ENCODE results near the gene CDKAL1. TPM values are rescaled to one million over a fixed set of nuclear protein-coding genes. Genes with fewer than 3 reads are reported as not detected.

Gene CDKAL1
- total and polyA plus RNA-seq, 2 of the 8 experiments (the other 6 are each of a cell fraction or from before 2014, with no cell fraction given): 8.4 to 24.6 TPM

DNA sequence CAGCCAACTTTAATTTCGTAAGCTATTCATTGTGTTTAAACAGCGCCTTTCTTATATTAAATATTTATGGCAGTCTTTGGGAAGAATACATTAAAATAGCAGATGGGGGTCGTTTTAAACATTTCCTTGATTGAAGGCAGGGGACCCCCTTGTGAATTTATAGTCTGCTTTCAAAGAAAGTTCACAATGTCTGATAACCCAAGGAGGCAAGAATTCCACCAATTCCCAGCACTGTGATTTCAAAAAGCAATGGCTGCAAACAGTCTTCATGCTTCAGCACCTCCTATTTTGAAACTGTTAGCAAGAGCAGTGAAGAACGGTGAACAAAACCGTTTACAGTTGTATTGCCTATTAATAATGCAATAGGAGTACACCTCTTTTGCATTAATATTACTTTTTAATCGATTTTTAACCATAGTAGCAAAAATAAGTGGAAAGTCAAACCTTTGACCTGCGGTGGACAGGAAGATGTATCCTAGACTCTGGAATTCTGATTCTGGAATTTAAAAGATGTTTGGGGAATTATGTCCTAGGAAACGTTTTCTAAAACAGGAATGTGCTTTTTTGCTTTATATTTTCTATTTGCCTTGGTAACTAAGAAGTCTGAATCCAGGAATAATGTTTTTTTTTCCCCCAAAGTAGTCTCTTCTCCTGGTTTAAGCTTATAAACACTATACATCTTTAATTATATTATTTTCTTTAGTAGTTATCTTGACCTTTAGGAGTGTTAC lies 393.0 kb downstream of the CDKAL1 start:
- Histone ChIP-seq H2AFZ (ENCODE audit: low read length) (no peak overlapping the region), H4K5ac (ENCODE audit: insufficient read length, low read depth, low read length) (no peak overlapping the region), H3K56ac (replicated peaks; ENCODE audit: insufficient read length, low read depth, low read length) (no peak overlapping the region), H3K18ac (ENCODE audit: extremely low read depth, low read length) (no peak overlapping the region), H3K4me3 (ENCODE audit: extremely low read depth in 1 of 4, insufficient read depth in 2 of 4, low read depth in 3 of 4, low read length in 4 of 4) (no peak overlapping the region), H3K4me1 (replicated peaks in 1 of 4; ENCODE audit: control insufficient read depth in 3 of 4, insufficient read depth in 4 of 4, low read length in 3 of 4) (no peaks in the 10 kb centered on the region), H3K27ac (ENCODE audit: low read depth, low read length) (no peak overlapping the region), H3K4me2 (ENCODE audit: insufficient read depth in 1 of 2, low read depth in 2 of 2, low read length in 2 of 2) (no peak overlapping the region), H3K4ac (replicated peaks; ENCODE audit: insufficient read length, low read depth, low read length) (no peak overlapping the region), H2BK12ac (ENCODE audit: low read depth, low read length) (no peak overlapping the region), H4K91ac (replicated peaks; ENCODE audit: insufficient read length, low read length) (no peak overlapping the region), H3K23me2 (ENCODE audit: low read depth, low read length) (no peaks in the 10 kb centered on the region), H4K20me1 (replicated peaks in 1 of 2; ENCODE audit: control insufficient read depth in 1 of 2, insufficient read depth in 2 of 2, low read length in 2 of 2) (no peaks in the 10 kb centered on the region), H3K27me3 (replicated peaks in 1 of 4; ENCODE audit: control insufficient read depth in 3 of 4, extremely low read depth in 1 of 4, insufficient read depth in 3 of 4, low read length in 3 of 4) (no peaks in the 10 kb centered on the region), H3K9ac (replicated peaks in 1 of 4; ENCODE audit: extremely low read depth in 1 of 4, low read depth in 3 of 4, low read length in 3 of 4) (no peak overlapping the region), H2BK15ac (ENCODE audit: low read length) (no peak overlapping the region), H2BK120ac (replicated peaks; ENCODE audit: low read depth, low read length) (no peak overlapping the region), H4K8ac (ENCODE audit: extremely low read depth, insufficient read depth, low read length) (no peak overlapping the region), H2AK5ac (ENCODE audit: low read depth, low read length) (no peak overlapping the region), H3K9me3 (ENCODE audit: insufficient read depth in 2 of 2, low read depth in 1 of 2, low read length in 1 of 2) (no peaks in the 10 kb centered on the region), H3K23ac (ENCODE audit: insufficient read length) (no peak overlapping the region), H3K79me1 (ENCODE audit: low read depth, low read length) (no peaks in the 10 kb centered on the region), H3K79me2 (ENCODE audit: control insufficient read depth in 1 of 2, insufficient read depth in 2 of 2, low read length in 2 of 2) (no peaks in the 10 kb centered on the region), H3K14ac (ENCODE audit: insufficient read length) (no peak overlapping the region), H2BK20ac (ENCODE audit: low read length) (no peak overlapping the region), H3K36me3 (ENCODE audit: control insufficient read depth in 2 of 4, insufficient read depth in 4 of 4, low read length in 3 of 4) (no peaks in the 10 kb centered on the region), H2BK5ac (ENCODE audit: low read depth, low read length) (no peak overlapping the region)
- ChIA-PET POLR2A (ENCODE audit: partially characterized antibody) (interaction anchor here (0.6 kb wide), 1 partner anchor 98 kb away, joined by 3 read pairs; no protein-coding TSS in a partner anchor), CTCF (ENCODE audit: partially characterized antibody) (no interaction called here)
- DNase-seq (ENCODE audit: low read depth in 1 of 2, low spot score in 2 of 2) (no peak), FAIRE-seq (no peak)
- 86% methylated on average over 8 of the region's 8 CpGs; no CpG with 5 or more reads in 1 of the 2 experiments for WGBS, 2 experiments (ENCODE audit: extremely low coverage in 1 of 2, insufficient coverage in 1 of 2, insufficient read length in 1 of 2, insufficient replicate concordance in 2 of 2, low coverage in 1 of 2, low lambda C conversion rate in 2 of 2, missing lambda C conversion rate in 1 of 2)
- no peak for TF ChIP-seq SUZ12 (IDR thresholded peaks at IDR 0.05; ENCODE audit: low read length)
- TF ChIP-seq TAF1 (IDR thresholded peaks at IDR 0.05; ENCODE audit: low read depth, low read length): no peak
- TF ChIP-seq HDAC2 (IDR thresholded peaks at IDR 0.05; ENCODE audit: borderline replicate concordance in 1 of 2, low read depth in 2 of 2, low read length in 2 of 2): no peak
- TF ChIP-seq RBBP5 (IDR thresholded peaks at IDR 0.05; ENCODE audit: borderline replicate concordance, low read depth, low read length): no peak
- TF ChIP-seq TBP (IDR thresholded peaks at IDR 0.05; ENCODE audit: low read depth, low read length): no peak
- TF ChIP-seq RXRA (IDR thresholded peaks at IDR 0.05; ENCODE audit: insufficient read depth, low read depth, low read length): no peak
- no peak for TF ChIP-seq HDAC6 (IDR thresholded peaks at IDR 0.05; ENCODE audit: low read depth, low read length)
- no peak for TF ChIP-seq KDM1A (IDR thresholded peaks at IDR 0.05; ENCODE audit: borderline replicate concordance, low read length)

All from H1 (cell line).